GM19035 (cell line): ENCODE measurements around the gene MRGPRG.

Experiments used
- ATAC-seq: cut with Tn5 transposase; IDR thresholded peaks from one replicate; pipeline ENCODE4 v1.9.1; 2021; ENCODE audit not compliant: unreplicated experiment

MRGPRG gene

DNA sequence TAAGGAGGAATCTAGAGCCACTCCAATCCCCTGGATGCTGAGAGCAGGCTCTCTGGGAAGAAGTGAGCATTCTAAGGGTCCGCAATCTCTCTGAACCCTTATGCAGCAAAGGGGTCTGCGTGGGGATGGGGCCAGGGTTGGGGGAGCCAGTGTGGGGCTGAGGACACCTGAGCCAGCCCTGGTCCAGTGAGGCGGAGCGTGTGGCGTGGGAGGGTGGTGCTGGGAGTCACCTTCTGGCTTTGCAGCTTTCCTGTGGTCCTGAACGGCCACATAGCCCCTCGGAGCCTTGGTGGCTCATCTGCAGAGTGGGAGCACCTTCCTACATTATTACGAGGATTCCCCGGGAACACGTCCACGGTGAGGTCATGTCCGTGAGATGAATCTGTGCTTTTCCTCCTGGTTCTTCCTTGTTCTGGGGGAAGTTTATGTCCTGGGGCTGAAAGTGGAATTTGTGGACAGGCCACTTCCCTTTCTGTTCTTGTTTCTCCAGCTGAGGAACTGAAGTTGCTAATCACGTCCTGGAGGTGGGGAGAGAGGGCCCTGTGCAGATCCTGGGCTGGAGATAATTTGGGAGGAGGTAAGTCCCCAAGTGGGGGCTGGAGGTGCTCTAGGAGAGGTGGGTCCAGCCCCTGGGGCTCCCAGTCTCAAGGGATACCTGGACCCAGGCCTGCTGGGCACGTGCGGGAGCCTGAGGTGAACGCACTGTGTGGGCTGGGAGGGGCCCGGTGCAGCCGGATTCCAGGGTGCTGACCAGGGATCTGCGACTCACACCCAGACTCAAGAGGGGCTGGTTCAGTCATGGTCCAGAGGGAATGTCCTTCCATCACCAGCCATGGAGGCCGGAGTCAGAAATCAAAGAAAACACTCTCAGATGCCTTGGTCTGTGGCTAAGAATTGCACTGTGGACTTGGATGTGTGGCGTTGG, 7.5 kb upstream of the MRGPRG start:
- ATAC-seq: no peak

- ATAC-seq: no peak
Measured at GRCh38 chr11:3225159-3225758, 6.6 kb upstream of the MRGPRG start.

DNA sequence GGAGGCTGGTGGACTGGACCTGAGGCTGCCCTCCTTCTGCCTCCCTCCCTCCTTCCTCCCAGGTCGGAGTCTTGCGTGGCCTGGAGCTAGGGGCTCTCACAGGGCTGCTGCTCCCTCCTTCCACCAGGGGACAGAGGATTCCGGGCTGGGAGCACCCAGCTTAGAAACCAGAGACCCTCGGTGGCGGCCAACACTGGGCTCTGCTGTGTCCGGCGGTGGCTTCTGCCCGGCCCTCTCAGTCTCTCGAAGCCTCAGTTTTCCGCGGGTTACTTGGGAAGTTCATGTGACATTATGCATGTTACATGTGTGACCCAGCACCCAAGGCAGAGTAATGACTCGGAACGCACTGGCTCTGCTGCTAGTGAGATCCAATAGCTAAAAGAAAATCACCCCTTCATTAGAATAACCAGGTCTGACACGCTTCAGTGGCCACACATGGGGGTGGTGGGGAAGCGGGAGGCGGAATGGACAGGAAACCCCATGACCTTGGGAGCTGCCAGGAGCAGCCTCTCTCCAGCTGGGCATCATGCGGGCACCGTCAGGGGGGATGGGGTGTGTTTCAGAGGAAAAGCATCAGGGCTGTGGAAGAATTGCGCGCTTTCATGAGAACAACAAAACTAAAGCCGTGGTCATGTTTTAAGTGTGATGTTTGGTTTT, 5.9 kb upstream of the MRGPRG start:
- ATAC-seq: no peak

DNA sequence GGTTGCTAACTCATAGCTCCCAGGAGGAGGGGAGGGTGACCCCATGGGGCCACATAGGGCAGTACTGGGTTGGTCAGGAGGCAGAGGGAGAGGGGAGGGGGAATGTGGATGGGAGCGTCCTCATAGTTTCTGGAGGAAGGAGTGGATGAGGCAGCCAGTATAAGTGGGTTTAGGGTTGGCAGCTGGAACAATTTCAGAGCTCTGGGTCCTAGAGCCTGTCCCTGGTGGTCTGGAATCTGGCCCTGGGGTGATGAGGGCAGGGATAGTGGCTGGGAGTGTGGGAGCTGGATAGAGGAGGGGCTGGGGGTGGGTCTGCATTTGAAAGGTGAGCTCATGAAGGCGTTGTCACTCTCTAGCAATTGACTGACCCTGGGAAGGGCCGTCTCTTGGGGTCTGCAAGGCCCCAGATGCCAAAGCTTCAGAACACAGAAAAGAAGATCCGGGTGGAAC, 5.3 kb upstream of the MRGPRG start:
- ATAC-seq: no peak

DNA sequence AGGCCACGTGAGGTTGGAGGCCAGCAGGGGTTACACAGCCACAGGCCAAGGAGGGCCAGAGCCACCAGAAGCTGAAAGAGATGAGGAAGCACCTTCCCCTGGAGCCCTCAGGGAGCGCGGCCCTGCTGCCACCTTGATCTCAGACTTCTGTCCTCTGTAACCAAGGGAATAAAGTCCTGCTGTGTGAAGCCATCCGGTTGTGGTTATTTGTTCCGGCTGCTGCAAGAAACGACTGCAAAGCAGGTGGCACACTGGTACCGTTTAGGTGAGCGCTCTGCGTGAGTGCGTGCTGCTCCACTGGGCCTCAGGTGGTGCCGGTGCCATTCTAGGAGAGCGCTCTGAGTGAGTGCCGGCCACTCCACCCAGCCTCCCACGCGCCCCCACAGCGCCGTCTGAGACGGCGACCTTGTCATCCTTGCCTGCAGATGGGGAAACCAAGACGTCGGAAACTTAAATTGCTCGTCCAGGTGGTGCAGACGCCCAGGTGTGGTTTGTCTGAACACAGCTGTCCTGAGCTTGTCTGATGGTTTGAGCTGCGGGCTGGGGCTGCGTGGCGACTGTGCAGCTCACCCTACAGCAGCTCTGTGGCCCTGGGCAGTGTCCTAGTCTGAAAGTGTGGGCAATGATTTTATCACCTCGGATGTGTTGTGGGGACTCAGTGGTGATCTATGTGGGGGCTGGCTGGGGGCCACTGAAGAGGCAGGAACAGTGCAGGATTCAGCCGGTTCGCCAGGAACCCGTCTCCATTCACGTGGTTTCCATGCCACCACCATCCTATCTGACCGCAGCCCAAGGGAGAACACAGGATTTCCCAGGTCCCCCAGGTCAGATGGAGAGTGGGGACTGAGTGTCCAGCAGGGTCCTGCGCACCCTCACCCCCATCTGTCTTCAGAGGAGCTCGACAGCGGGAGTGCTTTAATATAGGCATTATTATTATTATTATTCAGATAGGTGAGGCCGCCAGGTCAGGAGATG, 4.6 kb upstream of the MRGPRG start:
- no peak for ATAC-seq

DNA sequence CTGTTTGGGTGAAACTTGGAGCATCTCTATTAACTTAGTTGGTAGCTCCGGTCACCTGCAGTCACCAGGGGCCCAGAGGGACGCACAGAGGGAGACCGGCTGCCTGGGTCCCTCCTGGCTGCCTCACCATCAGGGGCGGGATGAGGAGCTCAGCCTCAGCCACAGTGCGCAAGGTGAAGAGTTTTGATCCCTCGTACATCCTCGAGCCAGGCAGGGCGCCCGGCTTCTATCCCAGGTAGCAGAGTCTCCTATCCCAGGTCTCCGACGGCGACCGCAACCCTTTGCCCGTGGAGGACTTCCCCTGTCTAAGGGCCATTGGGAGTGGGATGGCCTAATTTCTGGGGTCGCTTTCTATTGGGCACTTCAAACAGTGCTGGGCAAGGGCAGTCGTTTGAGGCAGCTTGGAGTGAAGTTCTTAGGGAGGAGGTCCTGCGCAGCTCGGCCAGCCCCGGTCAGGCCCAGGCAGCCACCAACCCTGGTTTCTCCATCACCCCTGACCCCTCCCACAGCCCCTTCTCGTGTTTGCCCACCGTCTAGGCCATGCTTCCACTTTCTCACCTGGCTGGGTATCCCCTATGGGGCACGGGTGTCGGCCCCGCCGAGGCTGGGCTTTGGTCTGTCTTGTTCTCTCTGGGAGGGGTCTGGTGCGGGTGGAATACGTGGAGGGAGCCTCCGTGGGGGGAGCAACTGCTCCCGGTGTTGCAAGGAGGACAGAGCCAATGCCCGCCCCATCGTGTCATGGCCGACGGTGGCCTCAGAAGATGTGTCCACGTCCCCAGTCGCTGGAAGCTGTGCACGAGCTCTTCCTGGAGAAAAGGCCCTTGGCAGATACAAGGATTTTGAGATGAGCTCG, 3.6 kb upstream of the MRGPRG start:
- ATAC-seq: no peak

DNA sequence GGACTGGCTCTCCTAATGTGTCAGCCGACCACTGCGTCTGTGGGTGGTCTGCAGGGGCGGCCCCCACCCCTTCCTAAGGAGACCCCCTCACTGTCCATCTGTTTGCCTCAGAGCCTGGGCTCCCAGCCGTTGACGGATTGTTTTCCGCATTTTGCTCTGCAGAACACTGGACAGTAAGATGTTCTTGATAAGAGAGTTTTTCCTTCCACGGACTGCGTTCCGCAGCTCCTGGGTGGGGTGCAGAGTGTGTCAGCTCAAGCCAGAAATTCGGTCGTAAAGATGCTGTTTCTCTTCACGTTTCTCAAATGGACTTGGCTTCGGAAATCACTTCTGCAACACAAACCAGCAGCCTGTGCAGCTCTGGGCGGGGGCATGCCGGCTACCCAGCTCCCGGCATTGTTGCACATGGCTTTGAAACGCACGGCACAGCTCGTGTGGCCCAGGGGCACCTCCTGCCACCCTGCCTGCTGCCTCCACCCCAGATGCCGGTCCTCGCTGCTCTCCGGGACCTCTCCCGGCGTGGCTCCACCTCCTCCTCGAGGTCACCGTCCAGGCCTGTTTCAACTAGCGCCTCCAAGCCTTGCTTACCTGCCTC, 2.9 kb upstream of the MRGPRG start:
- ATAC-seq: no peak

GRCh38 chr11:3220521-3221407, 2.2 kb upstream of the MRGPRG start:
- ATAC-seq: no peak

DNA sequence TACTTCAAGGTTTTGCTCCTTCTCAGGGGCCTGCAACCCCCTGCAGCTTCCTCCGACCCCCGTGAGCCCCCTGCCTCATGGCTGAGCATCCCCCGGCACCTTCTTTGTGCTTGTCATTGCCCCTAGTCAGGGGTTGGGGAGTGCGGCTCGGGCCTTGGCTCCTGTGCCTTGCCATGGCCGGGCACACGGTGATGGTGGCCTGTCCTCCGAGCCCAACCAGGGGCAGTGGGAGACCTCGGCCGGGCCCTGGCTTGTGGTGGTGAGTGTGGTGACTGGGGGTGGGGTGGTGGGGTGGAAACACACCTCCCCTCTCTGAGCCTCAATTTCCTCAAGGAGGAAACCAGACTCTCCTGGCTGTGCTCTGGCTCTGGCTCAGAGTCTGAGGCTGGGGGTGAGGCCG, 1.5 kb upstream of the MRGPRG start:
- no peak for ATAC-seq

- no peak for ATAC-seq
Measured at GRCh38 chr11:3219281-3219892, 774 bp upstream of the MRGPRG start.

DNA sequence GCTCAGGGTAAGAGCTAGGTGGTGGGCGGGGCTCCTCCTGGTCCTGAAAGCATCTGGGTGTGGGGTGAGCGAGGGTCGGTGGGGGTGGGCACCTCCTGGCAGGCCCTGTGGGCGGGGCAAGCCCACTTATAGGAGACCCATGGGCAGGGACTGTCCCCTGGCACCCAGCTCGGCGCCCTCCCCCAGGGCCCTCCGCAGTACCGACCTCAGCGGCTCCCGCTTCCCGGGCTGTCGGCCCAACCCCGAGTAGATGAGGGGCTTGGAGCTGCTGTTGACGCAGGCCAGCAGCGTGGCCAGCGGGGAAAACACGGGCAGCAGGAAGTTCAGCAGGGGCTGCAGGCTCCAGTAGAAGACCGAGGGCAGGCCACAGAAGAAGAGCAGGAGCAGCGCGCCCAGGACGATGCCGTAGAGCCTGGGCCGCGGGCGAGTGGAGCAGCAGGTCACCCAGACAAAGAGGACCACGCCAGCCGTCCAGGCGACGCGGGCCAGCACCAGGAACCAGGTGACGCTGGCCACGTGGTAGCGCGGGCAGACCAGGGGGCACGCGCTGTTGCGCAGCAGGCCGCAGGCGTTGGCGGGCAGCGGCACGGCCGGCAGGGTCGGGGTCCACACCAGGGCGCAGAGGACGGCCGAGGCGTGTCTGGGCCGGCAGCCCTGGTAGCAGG, 663 bp downstream of the MRGPRG start:
- no peak for ATAC-seq

DNA sequence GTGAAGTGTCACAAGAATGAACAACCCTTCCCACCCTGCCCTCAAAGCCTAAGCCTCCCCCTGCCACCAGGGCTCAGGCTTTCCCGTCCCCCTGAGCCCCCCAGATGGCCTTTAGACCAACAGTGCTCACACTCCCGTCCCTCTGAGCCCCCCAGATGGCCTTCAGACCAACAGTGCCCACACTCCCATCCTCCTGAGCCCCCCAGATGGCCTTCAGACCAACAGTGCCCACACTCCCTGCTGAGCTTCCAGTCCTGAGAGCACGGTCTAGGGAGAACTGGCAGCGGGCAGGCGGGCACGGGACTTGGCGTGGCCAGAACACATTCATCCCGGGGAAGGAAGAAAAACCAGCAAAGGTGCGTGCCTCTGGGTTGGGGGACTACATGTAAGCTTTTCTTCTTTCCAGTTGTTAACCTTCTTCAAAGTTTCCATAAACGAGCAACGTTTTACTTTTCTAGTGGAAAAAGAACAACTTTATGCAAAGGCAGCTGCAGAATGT, 2.5 kb downstream of the MRGPRG start:
- no peak for ATAC-seq

- ATAC-seq: no peak
Measured at GRCh38 chr11:3215346-3216026, 3.1 kb downstream of the MRGPRG start.

DNA sequence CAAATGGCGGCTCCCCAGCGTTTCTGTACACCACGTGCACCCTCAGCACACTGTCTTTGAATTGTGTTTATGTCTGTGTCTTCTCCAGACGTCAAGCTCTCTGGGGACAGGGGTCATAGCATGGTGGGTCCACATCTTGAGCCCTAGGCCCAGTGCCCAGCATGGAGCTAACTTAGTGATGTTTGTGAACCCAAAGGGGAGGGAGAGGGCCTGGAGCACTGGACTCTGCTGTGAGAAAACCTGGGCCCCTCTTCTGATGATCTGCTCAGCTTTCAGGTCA, 4.3 kb downstream of the MRGPRG start:
- ATAC-seq: no peak

DNA sequence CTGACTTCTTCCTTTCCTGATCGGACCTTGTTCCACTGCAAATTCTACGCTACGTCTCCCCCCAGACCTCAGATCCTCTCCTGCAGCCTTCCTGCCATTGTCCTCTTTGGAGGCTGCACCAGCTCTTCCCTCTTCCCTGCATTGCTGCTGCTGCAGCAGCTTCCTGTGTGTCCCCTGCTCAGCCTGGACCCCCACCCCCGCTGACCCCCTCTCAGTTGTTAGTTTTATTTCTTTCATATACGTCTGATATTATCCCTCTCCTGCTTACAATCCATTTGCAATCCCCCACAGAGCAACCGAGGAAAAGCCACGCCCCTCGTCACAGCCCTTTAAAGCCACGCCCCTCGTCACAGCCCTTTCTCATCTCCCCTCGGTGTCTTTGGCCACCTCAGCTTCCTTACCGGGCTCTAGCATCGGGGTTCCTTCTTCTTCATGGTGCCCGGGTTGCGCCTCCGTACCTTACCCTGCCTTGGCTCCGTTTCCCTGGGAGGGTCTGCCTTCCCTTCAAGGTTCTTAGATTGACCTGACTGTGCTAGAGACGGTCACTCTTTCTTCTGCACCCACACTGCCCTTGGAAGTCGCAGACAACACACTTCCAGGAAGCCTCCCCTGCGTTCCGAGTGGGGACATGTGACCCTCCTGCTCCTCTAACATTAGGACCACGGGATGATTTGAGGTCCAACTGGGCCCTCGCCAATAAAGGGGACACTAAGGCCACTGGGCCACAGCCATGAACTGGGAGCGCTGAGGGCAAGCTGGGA, 4.8 kb downstream of the MRGPRG start:
- no peak for ATAC-seq

GRCh38 chr11:3208272-3208671, 10.3 kb downstream of the MRGPRG start:
- ATAC-seq: no peak
